Measurements from ENCODE around the gene IL1RN.

- TF ChIP-seq EZH2phosphoT487 (IDR thresholded peaks at IDR 0.05; ENCODE audit: insufficient read depth, low read depth): no peak
- no peak for TF ChIP-seq EZH2 (IDR thresholded peaks at IDR 0.05; ENCODE audit: insufficient read depth, poor library complexity, severe bottlenecking)
These were observed 28.9 kb upstream of the IL1RN start for GRCh38 chr2:113098532-113098931.
